ENCODE data around the gene SRP54. TPM values are rescaled to one million over a fixed set of nuclear protein-coding genes. Genes with fewer than 3 reads are reported as not detected.
"Not testable (repeated sequence)": the region's sequence is repeated elsewhere in the genome, so short reads cannot be mapped to it uniquely, and the experiment has no call there.

SRP54 gene
- total RNA-seq, 2 experiments from 2014 or later = 58.0 to 60.1 TPM

DNA sequence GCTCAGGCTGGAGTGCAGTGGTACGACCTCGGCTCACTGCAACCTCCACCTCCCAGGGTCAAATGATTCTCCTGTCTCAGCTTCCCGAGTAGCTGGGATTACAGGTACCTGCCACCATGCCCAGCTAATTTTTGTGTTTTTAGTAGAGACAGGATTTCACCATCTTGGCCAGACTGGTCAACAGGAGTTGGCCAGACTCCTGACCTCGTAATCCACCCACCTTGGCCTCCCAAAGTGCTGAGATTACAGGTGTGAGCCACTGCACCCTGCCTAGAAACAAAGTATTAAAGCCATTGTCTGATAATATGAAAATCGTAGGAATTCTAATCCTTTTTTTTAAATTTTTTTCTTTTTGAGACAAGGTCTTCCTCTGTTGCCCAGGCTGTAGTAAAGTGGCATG is 82.9 kb downstream of the SRP54 start:
- H3K9me3 Mint-ChIP-seq, H3K27ac Mint-ChIP-seq, H3K4me1 Mint-ChIP-seq, H3K27me3 Mint-ChIP-seq, DNase-seq, H3K4me3 Mint-ChIP-seq: not testable (repeated sequence)
- H3K36me3 Mint-ChIP-seq (ENCODE audit: low read depth) = peaks cover 25% of the 10 kb centered on the region
- ChIA-PET CTCF (interaction anchor here (0.6 kb wide), 1 partner anchor 18 kb away, joined by 3 read pairs; no protein-coding TSS in a partner anchor), POLR2A (interaction anchor here (0.6 kb wide), 1 partner anchor 250 kb away, joined by 3 read pairs; no protein-coding TSS in a partner anchor)

DNA sequence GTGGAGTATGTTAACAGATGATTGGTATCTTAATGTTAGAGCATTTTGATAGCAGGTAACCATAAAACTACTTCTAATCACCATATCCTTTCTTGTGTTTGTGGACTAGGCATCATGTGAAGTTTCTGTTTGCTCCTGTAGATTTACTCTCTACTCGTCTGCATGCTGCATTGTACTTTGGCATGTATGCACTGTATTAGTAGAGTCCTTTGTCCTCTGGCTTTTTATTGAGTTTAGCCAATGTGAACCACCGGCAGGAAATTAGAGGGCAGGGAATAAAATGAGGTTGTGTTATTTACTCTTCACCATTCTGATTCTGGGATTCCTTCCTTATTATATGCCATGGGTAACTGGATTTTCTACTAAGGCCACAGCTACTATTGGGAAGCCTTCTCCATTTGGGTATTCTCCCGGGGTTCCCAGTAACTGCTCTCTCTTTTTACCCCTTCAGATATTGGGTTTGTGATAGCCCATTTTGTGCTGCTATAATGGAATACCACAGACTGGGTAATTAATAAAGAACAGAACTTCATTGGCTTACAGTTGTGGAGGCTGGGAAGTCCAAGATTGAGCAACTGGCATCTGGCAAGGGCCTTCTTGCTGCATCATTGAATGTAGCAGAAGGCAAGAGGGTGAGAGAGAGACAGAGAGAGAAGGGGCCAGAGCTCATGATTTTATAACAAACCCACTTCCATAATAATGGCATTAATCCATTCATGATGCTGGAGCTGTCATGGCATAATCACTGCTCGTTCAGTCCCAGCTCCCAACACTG is 85.6 kb downstream of the SRP54 start:
- no peak overlapping the region for H3K4me3 Mint-ChIP-seq
- no peaks in the 10 kb centered on the region for H3K27me3 Mint-ChIP-seq
- no peak for DNase-seq
- ChIA-PET CTCF (no interaction called here), POLR2A (no interaction called here)
- H3K9me3 Mint-ChIP-seq = no peaks in the 10 kb centered on the region
- H3K4me1 Mint-ChIP-seq = peaks cover 1% of the 10 kb centered on the region
- peaks cover 31% of the 10 kb centered on the region for H3K36me3 Mint-ChIP-seq (ENCODE audit: low read depth)
- H3K27ac Mint-ChIP-seq = no peak overlapping the region

DNA sequence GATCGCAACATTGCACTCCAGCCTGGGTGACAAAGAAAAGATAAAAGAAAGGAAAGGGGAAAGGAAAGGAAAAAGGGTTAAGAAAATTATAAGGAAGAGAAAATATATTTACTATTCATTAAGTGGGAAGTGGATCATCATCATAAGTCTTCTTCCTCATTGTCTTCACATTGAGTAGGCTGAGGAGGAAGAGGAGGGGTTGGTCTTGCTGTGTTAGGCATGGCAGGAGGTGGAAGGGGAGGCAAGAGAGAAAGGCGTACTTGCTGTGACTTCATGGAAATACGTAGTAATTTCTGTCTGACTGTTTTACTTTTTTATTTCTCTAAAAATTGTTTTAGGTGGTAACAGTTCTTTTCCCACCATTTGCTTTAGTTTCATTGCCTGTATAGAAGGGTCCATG is 89.4 kb downstream of the SRP54 start:
- Mint-ChIP-seq H3K9me3 (no peaks in the 10 kb centered on the region), H3K4me3 (no peak overlapping the region), H3K36me3 (ENCODE audit: low read depth) (peaks cover 41% of the 10 kb centered on the region), H3K4me1 (no peaks in the 10 kb centered on the region), H3K27ac (no peak overlapping the region), H3K27me3 (no peaks in the 10 kb centered on the region)
- POLR2A ChIA-PET = no interaction called here
- CTCF ChIA-PET = interaction anchor here (0.8 kb wide), 1 partner anchor 54 kb away, joined by 3 read pairs; no protein-coding TSS in a partner anchor
- DNase-seq = no peak

DNA sequence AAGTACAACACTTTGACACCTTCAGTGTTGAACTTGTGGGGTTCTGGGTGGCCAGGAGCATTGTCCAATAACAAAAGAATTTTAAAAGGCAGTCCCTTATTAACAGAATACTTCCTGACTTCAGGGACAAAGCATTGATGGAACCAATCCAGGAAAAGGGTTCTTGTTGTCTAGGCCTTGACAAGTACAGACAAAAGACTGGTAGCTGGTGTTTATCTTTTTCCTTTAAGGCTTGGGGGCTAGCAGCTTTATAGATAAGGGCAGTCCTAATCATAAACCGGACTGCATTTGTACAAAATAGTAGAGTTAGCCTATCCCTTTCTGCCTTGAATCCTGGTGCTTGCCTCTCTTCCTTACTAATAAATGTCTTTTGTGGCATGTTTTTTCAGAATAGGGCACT is 90.7 kb downstream of the SRP54 start:
- DNase-seq = no peak
- Mint-ChIP-seq H3K4me1 (no peaks in the 10 kb centered on the region), H3K9me3 (no peaks in the 10 kb centered on the region), H3K36me3 (ENCODE audit: low read depth) (peaks cover 31% of the 10 kb centered on the region), H3K27me3 (no peaks in the 10 kb centered on the region), H3K4me3 (no peak overlapping the region), H3K27ac (no peak overlapping the region)
- ChIA-PET CTCF (no interaction called here), POLR2A (interaction anchor here (0.6 kb wide), 1 partner anchor 39 kb away, joined by 3 read pairs; no protein-coding TSS in a partner anchor)

DNA sequence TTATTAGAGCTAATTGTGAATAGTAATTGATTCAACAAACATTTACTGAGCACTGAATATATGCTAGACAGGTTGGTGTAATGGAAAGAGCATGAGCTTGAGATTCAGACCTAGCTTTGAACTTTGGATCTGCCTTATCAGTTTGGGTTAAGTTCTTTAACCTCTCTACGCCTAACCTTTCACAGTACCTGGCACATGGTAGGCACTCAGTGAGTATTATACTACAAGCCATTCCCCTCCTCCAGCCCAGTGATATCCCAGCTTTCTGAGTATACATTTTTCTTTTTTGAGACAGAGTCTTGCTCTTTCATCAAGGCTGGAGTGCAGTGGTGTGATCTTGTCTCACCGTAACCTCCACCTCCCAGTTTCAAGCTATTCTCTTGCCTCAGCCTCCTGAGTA is 95.3 kb downstream of the SRP54 start:
- H3K9me3 Mint-ChIP-seq = no peaks in the 10 kb centered on the region
- H3K4me1 Mint-ChIP-seq = no peaks in the 10 kb centered on the region
- H3K27me3 Mint-ChIP-seq = no peaks in the 10 kb centered on the region
- ChIA-PET CTCF (interaction anchor here (0.9 to 1.5 kb wide), 3 partner anchors 11 to 31 kb away, joined by 3 to 4 read pairs (median 3); no protein-coding TSS in a partner anchor), POLR2A (no interaction called here)
- DNase-seq = no peak
- no peak overlapping the region for H3K4me3 Mint-ChIP-seq
- H3K36me3 Mint-ChIP-seq (ENCODE audit: low read depth) = peaks cover 33% of the 10 kb centered on the region
- H3K27ac Mint-ChIP-seq = no peak overlapping the region

Other genes with a start within 250 kb of the SRP54 start
- gene BAZ1A, start 107.6 kb upstream of the SRP54 start, total RNA-seq = 10 to 100 TPM; 50.4 to 69.4 TPM
- 10 to 100 TPM; 33.2 to 37.1 TPM for gene FAM177A1, start 63.3 kb downstream of the SRP54 start, total RNA-seq
- 10 to 100 TPM; 37.4 to 41.3 TPM for gene PPP2R3C, start 139.0 kb downstream of the SRP54 start, total RNA-seq
- gene PRORP, start 139.6 kb downstream of the SRP54 start, total RNA-seq = 10 to 100 TPM; 40.2 to 46.0 TPM